SJCRH30 (cell line): Measurements from ENCODE around the gene ELMOD3. TPM values are rescaled to one million over a fixed set of nuclear protein-coding genes. Genes with fewer than 3 reads are reported as not detected.
"Not testable (repeated sequence)": the region's sequence is repeated elsewhere in the genome, so short reads cannot be mapped to it uniquely, and the experiment has no call there.

Experiments used
- DNase-seq, 2 experiments: peaks; one replicate each; pipeline ENCODE4 v3.0.0-alpha.2; 2015 to 2020
- H3K27ac ChIP-seq: fragments of 250-450 bp; sonication (Bioruptor Pico); 2 replicates; pipeline ENCODE4 v1.5.1; 2020; ENCODE audit warnings: mild to moderate bottlenecking, moderate library complexity
- H3K27me3 ChIP-seq: fragments of 250-450 bp; sonication (Bioruptor Pico); 2 replicates; pipeline ENCODE4 v1.5.1; 2020; ENCODE audit warnings: mild to moderate bottlenecking, moderate library complexity
- H3K36me3 ChIP-seq: fragments of 250-450 bp; sonication (Bioruptor Pico); 2 replicates; pipeline ENCODE4 v1.5.1; 2020; ENCODE audit warnings: mild to moderate bottlenecking, moderate library complexity
- H3K4me1 ChIP-seq: fragments of 250-450 bp; sonication (Bioruptor Pico); 2 replicates; pipeline ENCODE4 v1.5.1; 2020; ENCODE audit warnings: mild to moderate bottlenecking, moderate library complexity
- H3K4me3 ChIP-seq: fragments of 250-450 bp; sonication (Bioruptor Pico); 2 replicates; pipeline ENCODE4 v1.5.1; 2020; ENCODE audit warnings: mild to moderate bottlenecking, moderate library complexity
- H3K9me3 ChIP-seq: fragments of 250-450 bp; sonication (Bioruptor Pico); replicated peaks from 2 replicates; pipeline ENCODE4 v1.5.1; 2020; ENCODE audit warnings: mild to moderate bottlenecking, moderate library complexity
- total RNA-seq: library from RNA; depleted of rRNA; stranded (reverse); fragments of >200 nt; shearing (Covaris generic); gene quantifications from 2 replicates; pipeline ENCODE4 v1.2.3, GENCODE V29; 2014

Gene ELMOD3
- total RNA-seq, 1 experiment from 2014 or later, result 19.3 TPM

- no peaks in the 10 kb centered on the region for H3K27me3 ChIP-seq
Observed at GRCh38 chr2:85324639-85325465, 29.7 kb upstream of the ELMOD3 start.

GRCh38 chr2:85325466-85325811 is 29.1 kb upstream of the ELMOD3 start:
- Histone ChIP-seq H3K27ac (no peak overlapping the region), H3K4me3 (no peak overlapping the region), H3K9me3 (no peaks in the 10 kb centered on the region), H3K27me3 (no peaks in the 10 kb centered on the region), H3K36me3 (peaks cover 52% of the 10 kb centered on the region), H3K4me1 (peaks cover 3% of the 10 kb centered on the region; the same call in 1 of the 2 replicates)
- DNase-seq, result no peak

More at GRCh38 chr2:85324639-85325465, 29.7 kb upstream of the ELMOD3 start:
- no peak overlapping the region for H3K4me3 ChIP-seq
- no peak for DNase-seq
- no peak overlapping the region for H3K27ac ChIP-seq
- H3K4me1 ChIP-seq, result peaks cover 3% of the 10 kb centered on the region; the same call in 1 of the 2 replicates
- H3K36me3 ChIP-seq, result peaks cover 58% of the 10 kb centered on the region
- H3K9me3 ChIP-seq, result no peaks in the 10 kb centered on the region

GRCh38 chr2:85326406-85327159 is 28.0 kb upstream of the ELMOD3 start:
- peak overlapping the region; percentile 82 for H3K4me3 ChIP-seq
- no peaks in the 10 kb centered on the region for H3K27me3 ChIP-seq
- H3K4me1 ChIP-seq, result peaks cover 3% of the 10 kb centered on the region; the same call in 1 of the 2 replicates
- no peaks in the 10 kb centered on the region for H3K9me3 ChIP-seq
- DNase-seq, result no peak
- no peak overlapping the region for H3K27ac ChIP-seq
- peaks cover 41% of the 10 kb centered on the region for H3K36me3 ChIP-seq

- peaks cover 34% of the 10 kb centered on the region for H3K36me3 ChIP-seq
- H3K4me3 ChIP-seq, result peak overlapping the region; percentile 82
- no peaks in the 10 kb centered on the region for H3K27me3 ChIP-seq
- peak overlapping the region; percentile 95; the same call in 1 of the 2 replicates for H3K27ac ChIP-seq
- peak in 1 of 2 experiments; percentile 55 for DNase-seq
- H3K9me3 ChIP-seq, result no peaks in the 10 kb centered on the region
- H3K4me1 ChIP-seq, result peaks cover 3% of the 10 kb centered on the region; the same call in 1 of the 2 replicates
Observed at GRCh38 chr2:85327160-85327821, 27.3 kb upstream of the ELMOD3 start.

- peaks cover 26% of the 10 kb centered on the region for H3K36me3 ChIP-seq
- peak within 1 kb of the TSS; percentile 95 for H3K27ac ChIP-seq
- no peaks in the 10 kb centered on the region for H3K27me3 ChIP-seq
- H3K4me1 ChIP-seq, result peaks cover 3% of the 10 kb centered on the region; the same call in 1 of the 2 replicates
- H3K4me3 ChIP-seq, result peak within 1 kb of the TSS; percentile 82
- no peaks in the 10 kb centered on the region for H3K9me3 ChIP-seq
- DNase-seq, result peak; percentile 96 to 97
Observed at GRCh38 chr2:85327822-85328617, 26.5 kb upstream of the ELMOD3 start, which contains the start of gene TGOLN2. TGOLN2 (minus strand) TSS chr2:85327989; CDS start chr2:85327962, 27 bp downstream.

DNA sequence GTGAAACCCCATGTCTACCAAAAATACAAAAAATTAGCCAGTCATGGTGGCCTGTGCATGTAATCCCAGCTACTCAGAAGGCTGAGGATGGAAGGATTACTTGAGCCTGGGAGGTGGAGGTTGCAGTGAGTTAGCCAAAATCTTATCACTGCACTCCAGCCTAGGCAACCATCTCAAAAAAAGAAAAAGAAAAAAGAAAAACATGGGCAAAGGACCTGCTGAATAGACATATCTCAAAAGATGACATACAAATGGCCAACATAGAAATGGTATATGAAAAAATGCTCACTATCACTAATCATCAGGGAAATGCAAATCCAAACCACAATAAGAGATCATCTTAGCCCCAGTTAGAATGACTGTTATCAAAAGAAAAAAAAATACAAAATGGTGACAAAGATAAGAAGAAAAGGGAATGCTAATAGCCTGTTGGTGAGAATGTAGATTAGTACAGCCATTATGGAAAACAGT is 25.4 kb upstream of the ELMOD3 start:
- no peak overlapping the region for H3K27ac ChIP-seq
- no peak overlapping the region for H3K4me3 ChIP-seq
- no peaks in the 10 kb centered on the region for H3K27me3 ChIP-seq
- no peaks in the 10 kb centered on the region for H3K9me3 ChIP-seq
- H3K4me1 ChIP-seq, result peaks cover 3% of the 10 kb centered on the region; the same call in 1 of the 2 replicates
- DNase-seq, result no peak
- peaks cover 15% of the 10 kb centered on the region; the same call in 1 of the 2 replicates for H3K36me3 ChIP-seq

DNA sequence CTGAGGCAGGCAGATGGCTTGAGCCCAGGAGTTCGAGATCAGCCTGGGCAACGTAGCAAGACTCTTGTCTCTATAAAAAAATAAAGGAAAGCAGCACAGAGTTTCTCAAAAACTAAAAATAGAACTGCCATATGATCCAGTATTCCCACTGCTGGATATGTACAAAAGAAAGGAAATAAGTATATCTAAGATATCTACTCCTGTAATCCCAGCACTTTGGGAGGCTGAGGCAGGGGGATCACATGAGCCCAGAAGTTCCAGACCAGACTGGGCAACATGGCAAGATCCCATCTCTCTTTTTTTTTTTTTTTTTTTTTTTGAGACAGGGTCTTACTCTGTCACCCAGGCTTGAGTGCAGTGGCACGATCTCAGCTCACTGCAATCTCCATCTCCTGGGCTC is 24.9 kb upstream of the ELMOD3 start:
- not testable (repeated sequence) for DNase-seq, H3K27ac ChIP-seq, H3K4me1 ChIP-seq, H3K9me3 ChIP-seq, H3K27me3 ChIP-seq, H3K4me3 ChIP-seq
- peaks cover 12% of the 10 kb centered on the region; the same call in 1 of the 2 replicates for H3K36me3 ChIP-seq

- DNase-seq, result no peak
- peaks cover under 1% of the 10 kb centered on the region; the same call in 1 of the 2 replicates for H3K4me1 ChIP-seq
- H3K27me3 ChIP-seq, result no peaks in the 10 kb centered on the region
- 0 out of 2 replicates have a peak, but pooled peaks cover 5% of the 10 kb centered on the region for H3K36me3 ChIP-seq
- H3K4me3 ChIP-seq, result no peak overlapping the region
- no peak overlapping the region for H3K27ac ChIP-seq
- H3K9me3 ChIP-seq, result no peaks in the 10 kb centered on the region
Observed at GRCh38 chr2:85330839-85331636, 23.5 kb upstream of the ELMOD3 start.

DNA sequence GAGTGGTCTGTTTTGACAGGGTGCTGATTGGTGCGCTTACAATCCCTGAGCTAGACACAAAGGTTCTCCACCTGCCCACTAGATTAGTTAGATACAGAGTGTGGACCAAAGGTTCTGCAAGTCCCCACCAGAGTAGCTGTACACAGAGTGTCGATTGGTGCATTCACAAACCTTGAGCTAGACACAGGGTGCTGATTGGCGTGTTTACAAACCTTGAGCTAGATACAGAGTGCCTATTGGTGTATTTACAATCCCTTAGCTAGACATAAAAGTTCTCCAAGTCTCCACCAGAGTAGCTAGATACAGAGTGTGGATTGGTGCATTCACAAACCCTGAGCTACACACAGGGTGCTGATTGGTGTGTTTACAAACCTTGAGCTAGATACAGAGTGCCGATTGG is 20.7 kb upstream of the ELMOD3 start:
- DNase-seq, H3K9me3 ChIP-seq, H3K4me1 ChIP-seq, H3K27me3 ChIP-seq, H3K4me3 ChIP-seq, H3K36me3 ChIP-seq, H3K27ac ChIP-seq: not testable (repeated sequence)

- H3K36me3 ChIP-seq, result no peaks in the 10 kb centered on the region
- H3K4me1 ChIP-seq, result no peaks in the 10 kb centered on the region
- no peaks in the 10 kb centered on the region for H3K9me3 ChIP-seq
- H3K4me3 ChIP-seq, result no peak overlapping the region
- no peaks in the 10 kb centered on the region for H3K27me3 ChIP-seq
- no peak for DNase-seq
- H3K27ac ChIP-seq, result no peak overlapping the region
Observed at GRCh38 chr2:85334928-85335327, 19.6 kb upstream of the ELMOD3 start.

DNA sequence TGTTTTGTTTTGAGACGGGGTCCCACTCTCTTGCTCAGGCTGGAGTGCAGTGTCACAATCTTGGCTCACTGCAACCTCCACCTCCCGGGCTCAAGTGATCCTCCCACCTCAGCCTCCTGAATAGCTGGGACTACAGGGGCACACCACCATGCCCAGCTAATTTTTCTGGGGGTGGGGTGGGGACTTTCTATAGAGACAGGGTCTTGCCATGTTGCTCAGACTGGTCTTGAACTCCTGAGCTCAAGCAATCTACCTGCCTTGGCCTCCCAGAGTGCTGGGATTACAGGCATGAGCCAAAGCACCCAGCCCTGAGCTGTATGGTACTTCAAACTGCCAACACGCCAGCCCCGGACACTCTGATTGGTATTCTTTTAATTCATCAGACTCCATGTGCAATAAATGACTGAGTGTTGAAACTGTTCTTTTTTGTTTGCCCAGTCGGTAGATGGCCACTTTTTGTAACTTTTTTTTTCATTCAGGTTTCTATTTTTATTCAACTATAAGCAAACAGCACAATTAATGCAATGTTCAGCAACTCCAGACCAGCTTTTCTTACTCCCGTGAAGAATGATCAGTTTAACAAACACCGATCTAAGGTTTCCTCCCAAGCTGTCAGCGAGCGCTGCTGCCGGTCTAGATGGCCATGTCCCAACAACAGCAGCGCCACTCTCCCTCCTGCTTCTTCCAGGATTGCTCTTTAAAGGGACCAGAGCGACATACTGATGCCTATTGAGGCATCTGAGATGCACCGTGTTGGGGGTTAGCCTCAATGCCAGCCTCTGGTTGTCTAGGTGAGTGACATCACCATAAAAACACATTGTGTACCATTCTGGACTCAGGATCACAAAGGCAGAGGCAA is 14.3 kb upstream of the ELMOD3 start:
- H3K9me3 ChIP-seq, result no peaks in the 10 kb centered on the region
- H3K27ac ChIP-seq, result no peak overlapping the region
- H3K27me3 ChIP-seq, result no peaks in the 10 kb centered on the region
- peak in 1 of 2 experiments; percentile 21 for DNase-seq
- no peaks in the 10 kb centered on the region for H3K36me3 ChIP-seq
- no peak overlapping the region for H3K4me3 ChIP-seq
- H3K4me1 ChIP-seq, result no peaks in the 10 kb centered on the region

DNA sequence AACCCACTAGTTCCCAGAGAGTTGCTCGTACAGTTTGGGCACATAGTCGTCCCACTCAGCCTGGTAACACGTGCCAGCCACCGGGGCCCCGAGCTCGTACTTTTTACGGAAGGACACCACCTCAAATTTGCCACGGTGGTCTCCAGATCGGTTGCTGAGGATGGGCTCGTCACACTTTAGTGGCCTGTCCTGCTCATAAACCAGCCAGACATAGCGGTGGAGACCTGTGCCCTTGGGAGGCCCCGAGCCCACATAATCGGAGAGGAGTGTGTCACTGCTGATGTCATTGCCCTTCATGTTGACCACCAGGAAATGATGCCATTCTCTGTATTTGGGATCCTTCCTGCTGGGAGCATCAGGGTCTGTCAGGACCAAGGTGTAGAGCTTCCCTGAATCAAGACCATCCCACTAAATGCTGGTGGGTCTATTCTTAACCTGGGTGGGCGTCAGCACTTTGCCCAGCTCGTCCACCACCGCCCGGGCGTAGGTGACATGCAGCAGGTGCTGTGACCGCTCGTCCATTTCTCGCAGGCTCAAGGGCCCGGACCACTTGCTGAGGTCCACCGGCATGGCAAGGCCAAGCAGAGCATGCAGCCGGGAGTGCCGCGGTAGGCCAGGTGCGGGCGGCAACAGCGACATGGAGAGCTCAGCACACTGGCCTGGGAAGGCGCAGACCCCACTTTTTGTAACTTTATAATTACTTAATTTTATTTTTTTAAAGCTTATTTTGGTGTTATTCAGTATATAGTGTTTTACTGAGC is 13.1 kb upstream of the ELMOD3 start:
- Histone ChIP-seq H3K27ac (no peak overlapping the region), H3K36me3 (no peaks in the 10 kb centered on the region), H3K9me3 (no peaks in the 10 kb centered on the region), H3K4me3 (no peak overlapping the region), H3K27me3 (no peaks in the 10 kb centered on the region), H3K4me1 (no peaks in the 10 kb centered on the region)
- DNase-seq, result no peak
